ENCODE results near the gene STAT6.

STAT6 gene

GRCh38 chr12:57116580-57117281 lies 5.6 kb upstream of the STAT6 start:
- no peak overlapping the region for H3K27ac ChIP-seq (ENCODE audit: low read depth, low read length)
- TF ChIP-seq EZH2phosphoT487 (IDR thresholded peaks at IDR 0.05; ENCODE audit: borderline replicate concordance, low read length) (no peak), CTCF (IDR thresholded peaks at IDR 0.05; ENCODE audit: low read depth, low read length, poor library complexity, severe bottlenecking) (no peak)
- no peaks in the 10 kb centered on the region for H4K20me1 ChIP-seq (ENCODE audit: control insufficient read depth, insufficient read depth, low read depth, low read length)
- peaks cover 28% of the 10 kb centered on the region for H3K4me1 ChIP-seq (ENCODE audit: control insufficient read depth, low read length)
- no peak overlapping the region for H3K4me2 ChIP-seq (ENCODE audit: low read length)
- H3K9me3 ChIP-seq (ENCODE audit: control insufficient read depth, insufficient read depth, low read length), result no peaks in the 10 kb centered on the region
- no peaks in the 10 kb centered on the region for H3K36me3 ChIP-seq (ENCODE audit: control insufficient read depth, low read length)
- no peaks in the 10 kb centered on the region for H3F3A ChIP-seq (ENCODE audit: control insufficient read depth, insufficient read depth)
- H3K4me3 ChIP-seq (ENCODE audit: low read length), result no peak overlapping the region
- H3K79me2 ChIP-seq (ENCODE audit: control insufficient read depth, low read length), result peaks cover 3% of the 10 kb centered on the region
- no peaks in the 10 kb centered on the region for H3K27me3 ChIP-seq (ENCODE audit: control insufficient read depth, low read length)
- H3K9me2 ChIP-seq (replicated peaks; ENCODE audit: control insufficient read depth, low read length), result no peaks in the 10 kb centered on the region

GRCh38 chr12:57112492-57113294 lies 1.5 kb upstream of the STAT6 start:
- peaks cover 18% of the 10 kb centered on the region; the same call in 1 of the 2 replicates for H4K20me1 ChIP-seq (ENCODE audit: control insufficient read depth, insufficient read depth, low read depth, low read length)
- H3K27ac ChIP-seq (ENCODE audit: low read depth, low read length), result peak overlapping the region; percentile 90; the same call in 1 of the 2 replicates
- peaks cover 39% of the 10 kb centered on the region for H3K4me1 ChIP-seq (ENCODE audit: control insufficient read depth, low read length)
- H3K9me2 ChIP-seq (replicated peaks; ENCODE audit: control insufficient read depth, low read length), result no peaks in the 10 kb centered on the region
- H3K4me3 ChIP-seq (ENCODE audit: low read length), result peak overlapping the region; percentile 83
- peaks cover 43% of the 10 kb centered on the region for H3K79me2 ChIP-seq (ENCODE audit: control insufficient read depth, low read length)
- peak overlapping the region; percentile 92 for H3K4me2 ChIP-seq (ENCODE audit: low read length)
- no peaks in the 10 kb centered on the region for H3K27me3 ChIP-seq (ENCODE audit: control insufficient read depth, low read length)
- H3F3A ChIP-seq (ENCODE audit: control insufficient read depth, insufficient read depth), result no peaks in the 10 kb centered on the region
- no peak for TF ChIP-seq EZH2phosphoT487 (IDR thresholded peaks at IDR 0.05; ENCODE audit: borderline replicate concordance, low read length)
- peak; percentile 92 for TF ChIP-seq CTCF (IDR thresholded peaks at IDR 0.05; ENCODE audit: low read depth, low read length, poor library complexity, severe bottlenecking)
- H3K36me3 ChIP-seq (ENCODE audit: control insufficient read depth, low read length), result peaks cover 30% of the 10 kb centered on the region
- no peaks in the 10 kb centered on the region for H3K9me3 ChIP-seq (ENCODE audit: control insufficient read depth, insufficient read depth, low read length)

- H3K27ac ChIP-seq (ENCODE audit: low read depth, low read length), result peak overlapping the region; percentile 90
- no peaks in the 10 kb centered on the region for H3F3A ChIP-seq (ENCODE audit: control insufficient read depth, insufficient read depth)
- no peaks in the 10 kb centered on the region for H3K9me2 ChIP-seq (replicated peaks; ENCODE audit: control insufficient read depth, low read length)
- H3K4me3 ChIP-seq (ENCODE audit: low read length), result peak overlapping the region; percentile 83
- TF ChIP-seq EZH2phosphoT487 (IDR thresholded peaks at IDR 0.05; ENCODE audit: borderline replicate concordance, low read length) (no peak), CTCF (IDR thresholded peaks at IDR 0.05; ENCODE audit: low read depth, low read length, poor library complexity, severe bottlenecking) (peak; percentile 35)
- H3K9me3 ChIP-seq (ENCODE audit: control insufficient read depth, insufficient read depth, low read length), result no peaks in the 10 kb centered on the region
- peaks cover 53% of the 10 kb centered on the region for H3K36me3 ChIP-seq (ENCODE audit: control insufficient read depth, low read length)
- peak overlapping the region; percentile 92 for H3K4me2 ChIP-seq (ENCODE audit: low read length)
- peaks cover 42% of the 10 kb centered on the region for H3K4me1 ChIP-seq (ENCODE audit: control insufficient read depth, low read length)
- H4K20me1 ChIP-seq (ENCODE audit: control insufficient read depth, insufficient read depth, low read depth, low read length), result peaks cover 22% of the 10 kb centered on the region; the same call in 1 of the 2 replicates
- peaks cover 58% of the 10 kb centered on the region for H3K79me2 ChIP-seq (ENCODE audit: control insufficient read depth, low read length)
- H3K27me3 ChIP-seq (ENCODE audit: control insufficient read depth, low read length), result no peaks in the 10 kb centered on the region
These were observed 795 bp downstream of the STAT6 start for GRCh38 chr12:57110104-57111030.

Data from DOHH2 (cell line).